ENCODE measurements around the gene FBXO15.

The FBXO15 gene

GRCh38 chr18:74060579-74060978 lies 87.1 kb downstream of the FBXO15 start:
- ATAC-seq (no peak), DNase-seq (no peak)

GRCh38 chr18:74050807-74051206 lies 96.8 kb downstream of the FBXO15 start:
- ATAC-seq = no peak
- no peak for DNase-seq

- DNase-seq (peak; percentile 83), ATAC-seq (peak; percentile 88)
Observed at GRCh38 chr18:74040459-74041332, 106.9 kb downstream of the FBXO15 start.

- no peak for ATAC-seq
- no peak for DNase-seq
Observed at GRCh38 chr18:74040008-74040407, 107.6 kb downstream of the FBXO15 start.

GRCh38 chr18:74029161-74029560 lies 118.5 kb downstream of the FBXO15 start:
- no peak for ATAC-seq
- DNase-seq = no peak

Data from stimulated activated naive CD8-positive, alpha-beta T cell treated with anti-CD3 and anti-CD28 coated beads, Interleukin-15, Interleukin-2, amounts not matched to agents 100 U/mL and 50 U/mL, for 24 hours (primary cell).